RWPE1 (cell line): ENCODE measurements around the gene ARRB2.

Source experiments
- CTCF ChIA-PET: fragments of 350-600 bp; sonication (Branson Sonifier 250); formaldehyde crosslinking; extraction: SDS; loops from one replicate; lab custom pipeline; 2021; lab: Yijun Ruan, JAX
- POLR2A ChIA-PET: fragments of 400-600 bp; formaldehyde crosslinking; extraction: SDS; loops from one replicate; lab custom pipeline; 2020; ENCODE audit warnings: antibody characterized with exemption; ENCODE audit not compliant: low non-redundant PET; lab: Yijun Ruan, JAX
- DNase-seq: peaks from one replicate; pipeline ENCODE4 v3.0.0; 2012; ENCODE audit warnings: low spot score
- H3K27ac ChIP-seq: fragments of 450-650 bp; 2 replicates; pipeline ENCODE4 v1.5.1; 2017
- CTCF ChIP-seq: fragments of 450-650 bp; conservative IDR thresholded peaks from 2 replicates; pipeline ENCODE4 v1.5.1; 2017; ENCODE audit warnings: low read depth, mild to moderate bottlenecking

ARRB2 gene

GRCh38 chr17:4740584-4740983 is 30.2 kb downstream of the ARRB2 start:
- H3K27ac ChIP-seq, result no peak overlapping the region
- CTCF ChIA-PET, result interaction anchor here (1.1 kb wide), 1 partner anchor 9 kb away, joined by 3 read pairs; no protein-coding TSS in a partner anchor
- POLR2A ChIA-PET, result interaction anchor here (0.6 kb wide), 1 partner anchor 16 kb away, joined by 17 read pairs; no protein-coding TSS in a partner anchor
- TF ChIP-seq CTCF, result no peak
- DNase-seq, result no peak

- ChIA-PET POLR2A (interaction anchor here (0.6 kb wide), 1 partner anchor 160 kb away, joined by 6 read pairs; no protein-coding TSS in a partner anchor), CTCF (interaction anchor here (1.1 to 1.2 kb wide), 2 partner anchors 10 to 48 kb away, joined by 3 read pairs; no protein-coding TSS in a partner anchor)
- no peak overlapping the region for H3K27ac ChIP-seq
- no peak for TF ChIP-seq CTCF
- DNase-seq, result no peak
These were observed 31.1 kb downstream of the ARRB2 start for GRCh38 chr17:4741544-4741943.

GRCh38 chr17:4742133-4742532 is 31.7 kb downstream of the ARRB2 start:
- no peak overlapping the region for H3K27ac ChIP-seq
- ChIA-PET POLR2A (no interaction called here), CTCF (interaction anchor here (1.2 kb wide), 1 partner anchor 47 kb away, joined by 3 read pairs; no protein-coding TSS in a partner anchor)
- no peak for DNase-seq
- no peak for TF ChIP-seq CTCF

- POLR2A ChIA-PET, result no interaction called here
- TF ChIP-seq CTCF, result no peak
- no peak overlapping the region for H3K27ac ChIP-seq
- DNase-seq, result no peak
- CTCF ChIA-PET, result no interaction called here
These were observed 32.2 kb downstream of the ARRB2 start for GRCh38 chr17:4742629-4743028.

GRCh38 chr17:4743216-4743615 is 32.8 kb downstream of the ARRB2 start:
- no peak overlapping the region for H3K27ac ChIP-seq
- no peak for TF ChIP-seq CTCF
- ChIA-PET CTCF (no interaction called here), POLR2A (no interaction called here)
- DNase-seq, result no peak

GRCh38 chr17:4743898-4744297 is 33.5 kb downstream of the ARRB2 start:
- no peak for DNase-seq
- no peak for TF ChIP-seq CTCF
- ChIA-PET POLR2A (no interaction called here), CTCF (interaction anchor here (0.6 to 1.0 kb wide), 2 partner anchors 46 to 137 kb away, joined by 3 to 6 read pairs; no protein-coding TSS in a partner anchor)
- no peak overlapping the region for H3K27ac ChIP-seq
